HepG2 (cell line): Measurements from ENCODE around the gene HLA-DMB. TPM values are rescaled to one million over a fixed set of nuclear protein-coding genes. Genes with fewer than 3 reads are reported as not detected.

Source experiments
- AGO2 ChIP-seq: fragments of 200-400 bp; formaldehyde crosslinking; optimal IDR thresholded peaks from 2 replicates; pipeline ENCODE3; 2017; ENCODE audit warnings: mild to moderate bottlenecking, low read depth, low read length, moderate library complexity
- ATF7-NPFF ChIP-seq: sonication (generic); formaldehyde crosslinking; IDR thresholded peaks from 2 replicates; pipeline ENCODE4 v1.8.1; 2023; ENCODE audit warnings: mild to moderate bottlenecking, low read depth, missing genetic modification reagents, moderate library complexity
- FOSL2 ChIP-seq: sonication (generic); formaldehyde crosslinking; IDR thresholded peaks from 2 replicates; pipeline ENCODE4 v1.4.0; 2020; ENCODE audit warnings: missing genetic modification reagents
- FOXO1 ChIP-seq: sonication (generic); formaldehyde crosslinking; IDR thresholded peaks from 2 replicates; pipeline ENCODE4 v1.4.0; 2020; ENCODE audit warnings: missing genetic modification reagents
- RBM22 ChIP-seq: fragments of 200-400 bp; formaldehyde crosslinking; optimal IDR thresholded peaks from 2 replicates; pipeline ENCODE3; 2017; ENCODE audit warnings: mild to moderate bottlenecking, low read length, moderate library complexity
- SP1 ChIP-seq, 2 experiments: fragments of 450-650 bp in 1 of 2; sonication (generic) in 1 of 2; formaldehyde crosslinking in 1 of 2; IDR thresholded peaks; 2 replicates each; pipeline versions ENCODE4 v1.4.0 to v1.6.1; 2016 to 2020; ENCODE audit warnings: missing genetic modification reagents in 1 of 2
- TEAD2 ChIP-seq: sonication (generic); formaldehyde crosslinking; IDR thresholded peaks from 2 replicates; pipeline ENCODE4 v1.9.0; 2021; ENCODE audit warnings: missing genetic modification reagents
- TOE1 ChIP-seq: sonication (generic); formaldehyde crosslinking; IDR thresholded peaks from 2 replicates; pipeline ENCODE4 v1.4.0; 2020; ENCODE audit warnings: mild to moderate bottlenecking, missing genetic modification reagents
- TSC22D2 ChIP-seq: sonication (generic); formaldehyde crosslinking; IDR thresholded peaks from 2 replicates; pipeline ENCODE4 v1.5.1; 2020; ENCODE audit warnings: missing genetic modification reagents, mild to moderate bottlenecking, borderline replicate concordance
- ZNF143 ChIP-seq: sonication (generic); formaldehyde crosslinking; IDR thresholded peaks from 2 replicates; pipeline ENCODE4 v1.4.0; 2020; ENCODE audit warnings: missing genetic modification reagents
- ZNF3 ChIP-seq: IDR thresholded peaks from 2 replicates; pipeline ENCODE4 v1.7.0; 2017; ENCODE audit warnings: inconsistent platforms
- ZNF34 ChIP-seq: sonication (generic); formaldehyde crosslinking; IDR thresholded peaks from 2 replicates; pipeline ENCODE4 v1.4.0; 2020; ENCODE audit warnings: mild to moderate bottlenecking, missing genetic modification reagents, borderline replicate concordance
- ZNF660 ChIP-seq: sonication (generic); formaldehyde crosslinking; IDR thresholded peaks from 2 replicates; pipeline ENCODE4 v1.5.1; 2020; ENCODE audit warnings: mild to moderate bottlenecking, low read depth, missing genetic modification reagents, borderline replicate concordance
- ZNF749 ChIP-seq: sonication (generic); formaldehyde crosslinking; IDR thresholded peaks from 2 replicates; pipeline ENCODE4 v1.8.0; 2022; ENCODE audit warnings: mild to moderate bottlenecking, missing genetic modification reagents, moderate library complexity, borderline replicate concordance
- ZNF891 ChIP-seq: sonication (generic); formaldehyde crosslinking; IDR thresholded peaks from 2 replicates; pipeline ENCODE4 v1.5.0; 2020; ENCODE audit warnings: mild to moderate bottlenecking, missing genetic modification reagents
- ZSCAN9 ChIP-seq: IDR thresholded peaks from 2 replicates; pipeline ENCODE4 v1.6.1; 2016; ENCODE audit warnings: borderline replicate concordance
- polyA plus RNA-seq, 8 experiments: library from polyadenylated mRNA; depleted of rRNA in 3 of 8; stranded (reverse) in 7 of 8; unstranded in 1 of 8; fragments of >200 nt; fragmentation: Illumina TruSeq in 4 of 8; extraction: Trizol in 4 of 8; gene quantifications; 2 replicates each; pipeline versions ENCODE4 v1.2.1 to v1.2.3, GENCODE V29; 2011 to 2016; ENCODE audit warnings: low read depth in 4 of 8, missing spikeins in 1 of 8, mixed read lengths in 1 of 8; ENCODE audit not compliant: insufficient read depth in 1 of 8
- total RNA-seq, 5 experiments: library from RNA; depleted of rRNA; stranded (reverse); fragments of >200 nt; fragmentation: Illumina TruSeq; extraction: Trizol; gene quantifications; 2 replicates each; pipeline ENCODE4 v1.2.3, GENCODE V29; 2016; ENCODE audit warnings: low read depth in 1 of 5
- TF ChIP-seq, protein P1 (sequence below): sonication (generic); formaldehyde crosslinking; IDR thresholded peaks from 2 replicates; pipeline ENCODE4 v1.8.1; 2023; ENCODE audit warnings: mild to moderate bottlenecking, inconsistent platforms, moderate library complexity, missing genetic modification reagents, borderline replicate concordance
- TF ChIP-seq, protein P2 (sequence below): sonication (generic); formaldehyde crosslinking; IDR thresholded peaks from 2 replicates; pipeline ENCODE4 v1.9.0; 2022; ENCODE audit warnings: missing genetic modification reagents, mild to moderate bottlenecking, borderline replicate concordance
- TF ChIP-seq, protein P3 (sequence below), 2 experiments: sonication (generic) in 1 of 2; formaldehyde crosslinking in 1 of 2; IDR thresholded peaks; 2 replicates each; pipeline versions ENCODE4 v1.4.0 to v1.6.1; 2018 to 2020; ENCODE audit warnings: missing genetic modification reagents in 2 of 2, borderline replicate concordance in 1 of 2, low read depth in 1 of 2, mild to moderate bottlenecking in 1 of 2, missing biosample characterization in 1 of 2
- TF ChIP-seq, protein P4 (sequence below): sonication (generic); formaldehyde crosslinking; IDR thresholded peaks from 2 replicates; pipeline ENCODE4 v1.8.1; 2023; ENCODE audit warnings: mild to moderate bottlenecking, missing genetic modification reagents
- TF ChIP-seq, protein P5 (sequence below): sonication (generic); formaldehyde crosslinking; IDR thresholded peaks from 2 replicates; pipeline ENCODE4 v1.5.1; 2020; ENCODE audit warnings: mild to moderate bottlenecking, missing genetic modification reagents, moderate library complexity

HLA-DMB gene
- total and polyA plus RNA-seq, 2 of the 13 experiments (the other 11 are each of a cell fraction or from before 2014, with no cell fraction given), result not detected

DNA sequence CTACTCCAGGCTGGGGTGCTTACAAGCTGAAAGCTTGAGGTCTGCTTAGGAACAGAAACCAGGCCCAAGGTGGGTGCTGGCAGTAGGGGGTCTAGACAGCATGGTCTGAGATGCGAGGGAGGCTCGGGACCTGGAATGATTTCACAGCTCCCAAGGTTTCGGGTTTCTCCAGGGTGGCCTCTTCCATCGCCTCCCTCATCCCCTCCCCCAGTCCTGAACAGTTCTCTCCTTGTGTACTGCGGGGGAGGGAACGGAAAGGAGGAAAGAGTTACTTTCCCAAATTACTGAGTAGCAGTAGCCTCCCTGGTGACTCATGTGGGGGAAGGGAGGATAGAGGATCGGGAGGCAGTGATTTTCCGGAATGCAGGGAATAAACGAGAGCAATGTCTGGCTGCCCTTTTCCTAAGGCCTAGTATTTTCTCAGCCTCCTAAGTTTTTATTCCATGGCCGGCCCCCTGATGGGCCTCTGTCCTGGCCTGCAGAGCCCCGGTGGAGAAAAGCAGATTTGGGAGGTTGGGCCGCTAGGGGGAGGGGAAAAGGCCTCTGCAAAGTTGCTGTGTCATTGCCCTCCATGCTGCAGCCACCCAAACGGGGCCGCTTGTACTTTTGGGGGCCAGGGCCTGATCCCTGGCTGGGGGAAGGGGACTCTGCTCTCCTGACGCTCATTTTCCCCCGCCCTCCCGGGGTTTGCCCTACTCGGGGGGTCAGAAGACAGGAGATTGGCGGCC is 29.0 kb upstream of the HLA-DMB start (continued):
- TF ChIP-seq RBM22, result peak; percentile 86
- peak; percentile 72 for TF ChIP-seq AGO2
- TF ChIP-seq ZNF749 (CRISPR knock-in tag), result 0 out of 2 replicates have a peak, but pooled peaks have one; percentile 60
- 0 out of 2 replicates have a peak, but pooled peaks have one; percentile 42 for TF ChIP-seq ZSCAN9 (CRISPR knock-in tag)
- TF ChIP-seq ZNF34 (CRISPR knock-in tag), result no peak
- TF ChIP-seq, protein P1, sequence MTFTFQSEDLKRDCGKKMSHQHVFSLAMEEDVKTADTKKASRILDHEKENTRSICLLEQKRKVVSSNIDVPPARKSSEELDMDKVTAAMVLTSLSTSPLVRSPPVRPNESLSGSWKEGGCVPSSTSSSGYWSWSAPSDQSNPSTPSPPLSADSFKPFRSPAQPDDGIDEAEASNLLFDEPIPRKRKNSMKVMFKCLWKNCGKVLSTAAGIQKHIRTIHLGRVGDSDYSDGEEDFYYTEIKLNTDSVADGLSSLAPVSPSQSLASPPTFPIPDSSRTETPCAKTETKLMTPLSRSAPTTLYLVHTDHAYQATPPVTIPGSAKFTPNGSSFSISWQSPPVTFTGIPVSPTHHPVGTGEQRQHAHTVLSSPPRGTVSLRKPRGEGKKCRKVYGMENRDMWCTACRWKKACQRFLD (CRISPR knock-in tag), result no peak
- no peak for TF ChIP-seq ZNF143 (CRISPR knock-in tag)
- TF ChIP-seq, protein P2, sequence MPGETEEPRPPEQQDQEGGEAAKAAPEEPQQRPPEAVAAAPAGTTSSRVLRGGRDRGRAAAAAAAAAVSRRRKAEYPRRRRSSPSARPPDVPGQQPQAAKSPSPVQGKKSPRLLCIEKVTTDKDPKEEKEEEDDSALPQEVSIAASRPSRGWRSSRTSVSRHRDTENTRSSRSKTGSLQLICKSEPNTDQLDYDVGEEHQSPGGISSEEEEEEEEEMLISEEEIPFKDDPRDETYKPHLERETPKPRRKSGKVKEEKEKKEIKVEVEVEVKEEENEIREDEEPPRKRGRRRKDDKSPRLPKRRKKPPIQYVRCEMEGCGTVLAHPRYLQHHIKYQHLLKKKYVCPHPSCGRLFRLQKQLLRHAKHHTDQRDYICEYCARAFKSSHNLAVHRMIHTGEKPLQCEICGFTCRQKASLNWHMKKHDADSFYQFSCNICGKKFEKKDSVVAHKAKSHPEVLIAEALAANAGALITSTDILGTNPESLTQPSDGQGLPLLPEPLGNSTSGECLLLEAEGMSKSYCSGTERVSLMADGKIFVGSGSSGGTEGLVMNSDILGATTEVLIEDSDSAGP (CRISPR knock-in tag), result peak; percentile 25; the same call in 1 of the 2 replicates
- TF ChIP-seq, protein P3, sequence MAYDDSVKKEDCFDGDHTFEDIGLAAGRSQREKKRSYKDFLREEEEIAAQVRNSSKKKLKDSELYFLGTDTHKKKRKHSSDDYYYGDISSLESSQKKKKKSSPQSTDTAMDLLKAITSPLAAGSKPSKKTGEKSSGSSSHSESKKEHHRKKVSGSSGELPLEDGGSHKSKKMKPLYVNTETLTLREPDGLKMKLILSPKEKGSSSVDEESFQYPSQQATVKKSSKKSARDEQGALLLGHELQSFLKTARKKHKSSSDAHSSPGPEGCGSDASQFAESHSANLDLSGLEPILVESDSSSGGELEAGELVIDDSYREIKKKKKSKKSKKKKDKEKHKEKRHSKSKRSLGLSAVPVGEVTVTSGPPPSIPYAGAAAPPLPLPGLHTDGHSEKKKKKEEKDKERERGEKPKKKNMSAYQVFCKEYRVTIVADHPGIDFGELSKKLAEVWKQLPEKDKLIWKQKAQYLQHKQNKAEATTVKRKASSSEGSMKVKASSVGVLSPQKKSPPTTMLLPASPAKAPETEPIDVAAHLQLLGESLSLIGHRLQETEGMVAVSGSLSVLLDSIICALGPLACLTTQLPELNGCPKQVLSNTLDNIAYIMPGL (CRISPR knock-in tag; IDR thresholded peaks at IDR 0.05; ENCODE audit: borderline replicate concordance in 1 of 2, low read depth in 1 of 2), result peak; percentile 61 to 65; a peak in 3 of 4 replicates
- TF ChIP-seq TSC22D2 (CRISPR knock-in tag), result 0 out of 2 replicates have a peak, but pooled peaks have one; percentile 27
- TF ChIP-seq ZNF660 (CRISPR knock-in tag), result 0 out of 2 replicates have a peak, but pooled peaks have one; percentile 1
- no peak for TF ChIP-seq SP1 (IDR thresholded peaks at IDR 0.05)
- no peak for TF ChIP-seq SP1 (CRISPR knock-in tag; IDR thresholded peaks at IDR 0.05)
- TF ChIP-seq, protein P4, sequence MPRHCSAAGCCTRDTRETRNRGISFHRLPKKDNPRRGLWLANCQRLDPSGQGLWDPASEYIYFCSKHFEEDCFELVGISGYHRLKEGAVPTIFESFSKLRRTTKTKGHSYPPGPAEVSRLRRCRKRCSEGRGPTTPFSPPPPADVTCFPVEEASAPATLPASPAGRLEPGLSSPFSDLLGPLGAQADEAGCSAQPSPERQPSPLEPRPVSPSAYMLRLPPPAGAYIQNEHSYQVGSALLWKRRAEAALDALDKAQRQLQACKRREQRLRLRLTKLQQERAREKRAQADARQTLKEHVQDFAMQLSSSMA, result peak; percentile 71
- TF ChIP-seq TEAD2 (CRISPR knock-in tag), result 0 out of 2 replicates have a peak, but pooled peaks have one; percentile 40
- TF ChIP-seq, protein P5, sequence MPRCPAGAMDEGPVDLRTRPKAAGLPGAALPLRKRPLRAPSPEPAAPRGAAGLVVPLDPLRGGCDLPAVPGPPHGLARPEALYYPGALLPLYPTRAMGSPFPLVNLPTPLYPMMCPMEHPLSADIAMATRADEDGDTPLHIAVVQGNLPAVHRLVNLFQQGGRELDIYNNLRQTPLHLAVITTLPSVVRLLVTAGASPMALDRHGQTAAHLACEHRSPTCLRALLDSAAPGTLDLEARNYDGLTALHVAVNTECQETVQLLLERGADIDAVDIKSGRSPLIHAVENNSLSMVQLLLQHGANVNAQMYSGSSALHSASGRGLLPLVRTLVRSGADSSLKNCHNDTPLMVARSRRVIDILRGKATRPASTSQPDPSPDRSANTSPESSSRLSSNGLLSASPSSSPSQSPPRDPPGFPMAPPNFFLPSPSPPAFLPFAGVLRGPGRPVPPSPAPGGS (CRISPR knock-in tag), result peak; percentile 31; the same call in 1 of the 2 replicates
- no peak for TF ChIP-seq TOE1 (CRISPR knock-in tag)
- no peak; the same call in 1 of the 2 replicates for TF ChIP-seq ZNF3 (CRISPR knock-in tag)
- TF ChIP-seq FOSL2, result peak; percentile 84
- no peak; the same call in 1 of the 2 replicates for TF ChIP-seq FOXO1
- TF ChIP-seq ZNF891, result no peak
- TF ChIP-seq ATF7-NPFF (CRISPR knock-in tag), result peak; percentile 45; the same call in 1 of the 2 replicates
